BLaER1 treated with 17β-estradiol and CSF1 and Interleukin-3, amounts not matched to agents 10 nM and 100 nM (cell line): ENCODE measurements around the gene OR52R1.
"Not testable (repeated sequence)": the region's sequence is repeated elsewhere in the genome, so short reads cannot be mapped to it uniquely, and the experiment has no call there.

Experiments used
- H3K27ac ChIP-seq, 11 experiments: shearing (Covaris generic); formaldehyde crosslinking; 2 replicates each; pipeline ENCODE4 v1.8.1; 2022
- H3K27me3 ChIP-seq, 11 experiments: shearing (Covaris generic); formaldehyde crosslinking; 2 replicates each; pipeline ENCODE4 v1.8.1; 2022
- H3K36me3 ChIP-seq, 11 experiments: shearing (Covaris generic); formaldehyde crosslinking; 2 replicates each; pipeline ENCODE4 v1.8.1; 2022
- H3K4me1 ChIP-seq, 10 experiments: shearing (Covaris generic); formaldehyde crosslinking; 2 replicates each; pipeline ENCODE4 v1.8.1; 2022
- H3K4me2 ChIP-seq, 11 experiments: shearing (Covaris generic); formaldehyde crosslinking; 2 replicates each; pipeline ENCODE4 v1.8.1; 2022
- H3K4me3 ChIP-seq, 10 experiments: shearing (Covaris generic); formaldehyde crosslinking; 2 replicates each; pipeline ENCODE4 v1.8.1; 2022
- H3K9ac ChIP-seq, 11 experiments: shearing (Covaris generic); formaldehyde crosslinking; 2 replicates each; pipeline ENCODE4 v1.8.1; 2022
- H3K9me3 ChIP-seq, 11 experiments: shearing (Covaris generic); formaldehyde crosslinking; replicated peaks in 1 of 11; 2 replicates each; pipeline ENCODE4 v1.8.1; 2022
- H4K20me1 ChIP-seq, 11 experiments: shearing (Covaris generic); formaldehyde crosslinking; 2 replicates each; pipeline ENCODE4 v1.8.1; 2022
- Cebpa-rat ChIP-seq, 11 experiments: shearing (Covaris generic); IDR thresholded peaks; 2 replicates each; pipeline ENCODE4 v1.8.1; 2022

OR52R1 gene

GRCh38 chr11:4808476-4808875 is 4.3 kb upstream of the OR52R1 start:
- no peaks in the 10 kb centered on the region for H3K4me1 ChIP-seq
- no peaks in the 10 kb centered on the region for H3K9me3 ChIP-seq
- H3K27ac ChIP-seq: no peak overlapping the region
- no peak overlapping the region for H3K4me2 ChIP-seq
- H3K36me3 ChIP-seq: no peaks in the 10 kb centered on the region
- H3K4me3 ChIP-seq: no peak overlapping the region
- no peak for TF ChIP-seq Cebpa-rat (IDR thresholded peaks at IDR 0.05)
- H3K27me3 ChIP-seq: no peaks in the 10 kb centered on the region
- no peaks in the 10 kb centered on the region for H4K20me1 ChIP-seq
- no peak overlapping the region for H3K9ac ChIP-seq

DNA sequence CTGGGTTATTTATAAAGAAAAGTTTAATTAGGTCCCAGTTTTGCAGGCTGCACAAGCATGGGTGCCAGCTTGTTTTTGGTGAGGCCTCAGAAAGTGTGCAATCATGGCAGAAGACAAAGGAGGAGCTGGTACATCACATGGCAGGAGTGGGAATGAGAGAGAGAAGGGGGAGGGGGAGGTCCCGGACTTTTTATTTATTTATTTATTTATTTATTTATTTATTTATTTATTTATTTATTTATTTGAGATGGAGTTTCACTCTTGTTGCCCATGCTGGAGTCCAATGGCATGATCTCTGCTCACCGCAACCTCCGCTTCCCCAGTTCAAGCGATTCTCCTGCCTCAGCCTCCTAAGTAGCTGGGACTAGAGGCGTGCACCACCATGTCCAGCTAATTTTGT is 2.9 kb downstream of the OR52R1 start:
- H3K27me3 ChIP-seq, H3K9me3 ChIP-seq, H3K4me1 ChIP-seq, H3K4me2 ChIP-seq, H3K27ac ChIP-seq, H3K36me3 ChIP-seq, H4K20me1 ChIP-seq, H3K9ac ChIP-seq, H3K4me3 ChIP-seq: not testable (repeated sequence)

DNA sequence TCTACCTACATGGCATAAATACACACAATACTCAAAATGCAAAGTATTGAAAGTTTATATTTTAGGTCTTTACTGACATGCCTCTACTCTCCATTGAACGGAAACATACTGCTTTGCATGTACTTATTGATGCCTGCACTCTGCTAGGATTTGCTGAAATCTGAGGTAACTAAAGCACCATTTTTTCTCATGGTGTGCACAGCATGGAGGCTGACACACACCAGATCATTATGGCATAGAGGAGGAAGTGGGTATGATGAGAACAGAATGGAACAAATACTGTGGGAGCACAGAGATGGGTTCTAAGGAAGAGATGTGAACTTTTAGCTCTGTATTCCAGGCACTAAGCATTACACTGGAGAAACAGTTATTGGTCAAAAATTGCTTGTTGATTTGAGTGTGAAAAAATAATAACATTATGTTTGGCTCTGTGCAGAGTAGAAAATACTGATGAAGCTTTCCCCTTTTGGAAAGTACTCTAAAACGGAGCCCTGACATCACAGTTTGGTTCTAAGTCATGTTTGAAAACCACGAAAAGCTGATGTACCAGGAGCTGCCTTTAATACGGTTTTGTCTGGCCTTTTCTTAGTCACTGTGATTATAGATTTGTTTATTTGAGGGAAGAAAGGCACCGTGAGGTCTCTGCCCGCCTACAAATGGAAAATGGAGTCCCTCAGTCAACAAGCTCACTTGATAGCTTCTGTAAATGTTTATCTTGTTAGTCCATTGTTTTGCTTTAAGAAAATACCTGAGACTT is 5.6 kb downstream of the OR52R1 start:
- H3K36me3 ChIP-seq: no peaks in the 10 kb centered on the region
- no peak overlapping the region for H3K4me2 ChIP-seq
- H3K27me3 ChIP-seq: no peaks in the 10 kb centered on the region
- no peak overlapping the region for H3K27ac ChIP-seq
- H3K9me3 ChIP-seq: no peaks in the 10 kb centered on the region
- no peaks in the 10 kb centered on the region; a peak in 1 of 22 replicates for H4K20me1 ChIP-seq
- no peaks in the 10 kb centered on the region for H3K4me1 ChIP-seq
- TF ChIP-seq Cebpa-rat (IDR thresholded peaks at IDR 0.05): no peak
- no peak overlapping the region for H3K4me3 ChIP-seq
- H3K9ac ChIP-seq: no peak overlapping the region

DNA sequence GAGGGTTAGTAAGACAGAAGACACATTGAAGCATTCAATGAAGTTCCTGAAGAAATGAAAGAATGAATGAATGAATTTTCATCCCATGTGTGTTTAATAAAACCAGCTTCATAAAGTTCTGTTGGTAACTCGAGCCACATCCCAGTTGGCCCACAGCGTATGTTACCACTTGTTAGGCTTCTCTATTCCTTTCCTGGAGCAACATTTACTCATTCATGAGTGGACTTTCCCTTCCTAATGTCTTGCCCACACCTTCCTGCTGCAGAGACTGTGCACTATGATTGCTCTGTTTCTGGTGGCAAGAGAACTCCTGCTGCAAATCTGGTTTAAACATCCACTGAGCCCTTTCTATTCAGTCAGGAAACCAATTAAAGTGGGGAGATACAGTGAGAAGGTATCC is 7.0 kb downstream of the OR52R1 start:
- H3K4me1 ChIP-seq: no peaks in the 10 kb centered on the region
- H4K20me1 ChIP-seq: no peaks in the 10 kb centered on the region; a peak in 1 of 22 replicates
- TF ChIP-seq Cebpa-rat (IDR thresholded peaks at IDR 0.05): no peak

DNA sequence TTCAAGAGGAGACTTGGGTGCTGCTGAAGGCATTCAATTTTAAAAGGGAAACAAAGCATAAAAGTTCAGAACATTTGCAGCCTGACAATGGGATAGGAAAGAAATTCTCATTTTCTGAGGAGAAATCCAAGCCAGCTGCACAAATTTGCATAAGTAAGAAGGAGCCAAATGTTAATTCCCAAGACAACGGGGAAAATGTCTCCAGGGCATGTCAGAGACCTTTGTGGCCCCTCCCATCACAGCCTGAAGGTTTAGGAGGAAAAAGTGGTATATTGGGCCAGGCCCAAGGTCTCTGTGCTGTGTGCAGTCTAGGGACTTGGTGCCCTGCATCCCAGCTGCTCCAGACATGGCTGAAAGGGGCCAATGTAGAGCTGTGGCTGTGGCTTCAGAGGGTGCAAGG is 21.7 kb downstream of the OR52R1 start:
- no peak overlapping the region for H3K4me2 ChIP-seq
- H3K27ac ChIP-seq: no peak overlapping the region
- peaks cover 23 to 33% (median 26%) of the 10 kb centered on the region in 11 experiments for H3K9me3 ChIP-seq
- no peaks in the 10 kb centered on the region for H3K27me3 ChIP-seq
- no peak overlapping the region for H3K4me3 ChIP-seq
- H4K20me1 ChIP-seq: no peaks in the 10 kb centered on the region
- no peak for TF ChIP-seq Cebpa-rat (IDR thresholded peaks at IDR 0.05)
- no peaks in the 10 kb centered on the region for H3K4me1 ChIP-seq
- no peak overlapping the region for H3K9ac ChIP-seq
- no peaks in the 10 kb centered on the region for H3K36me3 ChIP-seq

More for the DNA sequence above, 7.0 kb downstream of the OR52R1 start:
- Histone ChIP-seq H3K36me3 (no peaks in the 10 kb centered on the region), H3K9me3 (no peaks in the 10 kb centered on the region), H3K4me3 (no peak overlapping the region), H3K4me2 (no peak overlapping the region), H3K27ac (no peak overlapping the region), H3K9ac (no peak overlapping the region), H3K27me3 (no peaks in the 10 kb centered on the region)

DNA sequence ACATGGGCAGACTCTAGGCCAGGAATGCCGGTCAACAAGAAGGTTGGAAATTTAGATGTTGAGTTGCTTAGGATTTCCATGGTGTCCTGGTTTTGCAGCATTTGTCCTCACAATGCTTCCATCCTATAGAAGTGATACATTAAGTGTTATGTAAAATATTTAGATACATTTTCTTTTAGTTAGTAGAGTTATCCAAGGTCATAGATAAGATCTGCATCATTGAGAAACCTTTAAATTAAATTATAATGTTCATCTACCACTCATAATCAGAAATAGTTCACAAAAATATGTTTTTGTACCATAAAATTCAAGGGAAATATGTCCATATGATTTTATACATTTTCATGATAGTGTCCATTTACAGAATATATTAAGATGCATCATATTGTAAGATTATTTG is 34.3 kb downstream of the OR52R1 start, which contains the start of gene OR51F1:
TSS of gene OR51F1 (minus strand) at position 101 of the 400 bp plus-strand sequence. CDS start at position 101, 0 bp downstream.
- Histone ChIP-seq H3K4me3 (no peak within 1 kb of the TSS), H3K27ac (no peak within 1 kb of the TSS), H3K4me1 (no peaks in the 10 kb centered on the region), H3K27me3 (no peaks in the 10 kb centered on the region), H3K36me3 (no peaks in the 10 kb centered on the region), H3K4me2 (no peak within 1 kb of the TSS), H3K9me3 (no peaks in the 10 kb centered on the region; a peak in 1 of 22 replicates), H3K9ac (no peak within 1 kb of the TSS), H4K20me1 (no peaks in the 10 kb centered on the region)
- TF ChIP-seq Cebpa-rat (IDR thresholded peaks at IDR 0.05): no peak

GRCh38 chr11:4768094-4768493 is 36.1 kb downstream of the OR52R1 start:
- no peak overlapping the region for H3K4me2 ChIP-seq
- TF ChIP-seq Cebpa-rat (IDR thresholded peaks at IDR 0.05): no peak
- no peaks in the 10 kb centered on the region for H4K20me1 ChIP-seq
- H3K9ac ChIP-seq: no peak overlapping the region
- H3K9me3 ChIP-seq: no peaks in the 10 kb centered on the region
- H3K27ac ChIP-seq: no peak overlapping the region
- no peaks in the 10 kb centered on the region for H3K4me1 ChIP-seq
- no peaks in the 10 kb centered on the region for H3K36me3 ChIP-seq
- no peak overlapping the region for H3K4me3 ChIP-seq
- H3K27me3 ChIP-seq: no peaks in the 10 kb centered on the region

GRCh38 chr11:4766420-4767043 is 37.6 kb downstream of the OR52R1 start:
- TF ChIP-seq Cebpa-rat (IDR thresholded peaks at IDR 0.05): no peak
- H3K4me3 ChIP-seq: no peak overlapping the region
- H3K4me2 ChIP-seq: no peak overlapping the region
- no peak overlapping the region for H3K9ac ChIP-seq
- H3K36me3 ChIP-seq: no peaks in the 10 kb centered on the region
- no peaks in the 10 kb centered on the region for H3K4me1 ChIP-seq
- H4K20me1 ChIP-seq: no peaks in the 10 kb centered on the region
- H3K9me3 ChIP-seq: no peaks in the 10 kb centered on the region
- H3K27ac ChIP-seq: no peak overlapping the region
- H3K27me3 ChIP-seq: no peaks in the 10 kb centered on the region

- no peak overlapping the region for H3K4me2 ChIP-seq
- H3K9me3 ChIP-seq: no peaks in the 10 kb centered on the region
- TF ChIP-seq Cebpa-rat (IDR thresholded peaks at IDR 0.05): no peak
- no peaks in the 10 kb centered on the region for H3K4me1 ChIP-seq
- H3K9ac ChIP-seq: no peak overlapping the region
- no peaks in the 10 kb centered on the region for H3K36me3 ChIP-seq
- H3K27ac ChIP-seq: no peak overlapping the region
- H3K4me3 ChIP-seq: no peak overlapping the region
- no peaks in the 10 kb centered on the region for H4K20me1 ChIP-seq
- H3K27me3 ChIP-seq: no peaks in the 10 kb centered on the region
These were observed 41.1 kb downstream of the OR52R1 start for GRCh38 chr11:4763096-4763495.
